ENCODE data around the gene ADAMTS20.
A peak's percentile ranks its signal among the peaks of the same experiment; 100 is the strongest.

The ADAMTS20 gene

GRCh38 chr12:43459285-43459684 lies 92.7 kb downstream of the ADAMTS20 start:
- Histone ChIP-seq H3K9me3 (ENCODE audit: control insufficient read depth, insufficient read depth, low read length) (peaks cover 4% of the 10 kb centered on the region; the same call in 1 of the 2 replicates), H4K20me1 (ENCODE audit: control insufficient read depth, insufficient read depth, low read depth, low read length) (no peaks in the 10 kb centered on the region), H3K27me3 (ENCODE audit: control insufficient read depth, low read length) (no peaks in the 10 kb centered on the region), H3K27ac (ENCODE audit: low read depth, low read length) (no peak overlapping the region), H3K4me3 (ENCODE audit: low read length) (no peak overlapping the region), H3K4me1 (ENCODE audit: control insufficient read depth, low read length) (no peaks in the 10 kb centered on the region), H3K36me3 (ENCODE audit: control insufficient read depth, low read length) (no peaks in the 10 kb centered on the region), H3K9me2 (replicated peaks; ENCODE audit: control insufficient read depth, low read length) (no peaks in the 10 kb centered on the region), H3K4me2 (ENCODE audit: low read length) (no peak overlapping the region), H3K79me2 (ENCODE audit: control insufficient read depth, low read length) (no peaks in the 10 kb centered on the region), H3F3A (ENCODE audit: control insufficient read depth, insufficient read depth) (no peaks in the 10 kb centered on the region)
- TF ChIP-seq CTCF (IDR thresholded peaks at IDR 0.05; ENCODE audit: low read depth, low read length, poor library complexity, severe bottlenecking) (no peak), EZH2phosphoT487 (IDR thresholded peaks at IDR 0.05; ENCODE audit: borderline replicate concordance, low read length) (no peak)

- no peaks in the 10 kb centered on the region for H3K36me3 ChIP-seq (ENCODE audit: control insufficient read depth, low read length)
- TF ChIP-seq EZH2phosphoT487 (IDR thresholded peaks at IDR 0.05; ENCODE audit: borderline replicate concordance, low read length): no peak
- no peak for TF ChIP-seq CTCF (IDR thresholded peaks at IDR 0.05; ENCODE audit: low read depth, low read length, poor library complexity, severe bottlenecking)
- no peak overlapping the region for H3K4me2 ChIP-seq (ENCODE audit: low read length)
Measured at GRCh38 chr12:43453761-43454160, 98.2 kb downstream of the ADAMTS20 start.

GRCh38 chr12:43444940-43445564 lies 107.0 kb downstream of the ADAMTS20 start:
- TF ChIP-seq CTCF (IDR thresholded peaks at IDR 0.05; ENCODE audit: low read depth, low read length, poor library complexity, severe bottlenecking) (peak; percentile 68), EZH2phosphoT487 (IDR thresholded peaks at IDR 0.05; ENCODE audit: borderline replicate concordance, low read length) (no peak)
- Histone ChIP-seq H3K9me3 (ENCODE audit: control insufficient read depth, insufficient read depth, low read length) (no peaks in the 10 kb centered on the region), H3K4me3 (ENCODE audit: low read length) (no peak overlapping the region), H3F3A (ENCODE audit: control insufficient read depth, insufficient read depth) (no peaks in the 10 kb centered on the region), H3K27ac (ENCODE audit: low read depth, low read length) (no peak overlapping the region), H3K4me1 (ENCODE audit: control insufficient read depth, low read length) (no peaks in the 10 kb centered on the region), H3K27me3 (ENCODE audit: control insufficient read depth, low read length) (peaks cover 2% of the 10 kb centered on the region; the same call in 1 of the 2 replicates), H3K4me2 (ENCODE audit: low read length) (no peak overlapping the region), H3K9me2 (replicated peaks; ENCODE audit: control insufficient read depth, low read length) (no peaks in the 10 kb centered on the region), H3K79me2 (ENCODE audit: control insufficient read depth, low read length) (no peaks in the 10 kb centered on the region), H4K20me1 (ENCODE audit: control insufficient read depth, insufficient read depth, low read depth, low read length) (no peaks in the 10 kb centered on the region), H3K36me3 (ENCODE audit: control insufficient read depth, low read length) (no peaks in the 10 kb centered on the region)

More at GRCh38 chr12:43453761-43454160, 98.2 kb downstream of the ADAMTS20 start:
- no peaks in the 10 kb centered on the region for H3K9me2 ChIP-seq (replicated peaks; ENCODE audit: control insufficient read depth, low read length)
- H3K79me2 ChIP-seq (ENCODE audit: control insufficient read depth, low read length): no peaks in the 10 kb centered on the region
- H3K9me3 ChIP-seq (ENCODE audit: control insufficient read depth, insufficient read depth, low read length): peaks cover 4% of the 10 kb centered on the region; the same call in 1 of the 2 replicates
- no peaks in the 10 kb centered on the region for H3F3A ChIP-seq (ENCODE audit: control insufficient read depth, insufficient read depth)
- no peaks in the 10 kb centered on the region for H3K27me3 ChIP-seq (ENCODE audit: control insufficient read depth, low read length)
- no peaks in the 10 kb centered on the region for H3K4me1 ChIP-seq (ENCODE audit: control insufficient read depth, low read length)
- no peak overlapping the region for H3K27ac ChIP-seq (ENCODE audit: low read depth, low read length)
- no peak overlapping the region for H3K4me3 ChIP-seq (ENCODE audit: low read length)
- H4K20me1 ChIP-seq (ENCODE audit: control insufficient read depth, insufficient read depth, low read depth, low read length): no peaks in the 10 kb centered on the region
